Bone marrow (tissue), 2 donors: Measurements from ENCODE around the gene CDC73.
A peak's percentile ranks its signal among the peaks of the same experiment; 100 is the strongest.
"Not testable (repeated sequence)": the region's sequence is repeated elsewhere in the genome, so short reads cannot be mapped to it uniquely, and the experiment has no call there.

Source experiments
- DNase-seq, 2 donors: peaks; one replicate each; lab custom pipeline; 2025; lab: John Stamatoyannopoulos, UW

Gene CDC73

GRCh38 chr1:193113992-193114332 lies 7.9 kb upstream of the CDC73 start:
- no peak for DNase-seq

GRCh38 chr1:193114485-193115095 lies 7.2 kb upstream of the CDC73 start:
- no peak for DNase-seq

- no peak for DNase-seq
Observed at GRCh38 chr1:193115629-193116227, 6.1 kb upstream of the CDC73 start.

- DNase-seq = not testable (repeated sequence)
Observed at GRCh38 chr1:193117167-193117566, 4.7 kb upstream of the CDC73 start.

- no peak for DNase-seq
Observed at GRCh38 chr1:193118194-193118593, 3.6 kb upstream of the CDC73 start.

GRCh38 chr1:193118803-193119730 lies 2.8 kb upstream of the CDC73 start:
- no peak for DNase-seq

- DNase-seq = no peak
Observed at GRCh38 chr1:193120604-193121166, 1.1 kb upstream of the CDC73 start.

- no peak for DNase-seq
Observed at GRCh38 chr1:193123751-193124150, 1.9 kb downstream of the CDC73 start.

GRCh38 chr1:193125369-193125768 lies 3.5 kb downstream of the CDC73 start:
- no peak for DNase-seq

- DNase-seq = no peak
Observed at GRCh38 chr1:193131266-193131860, 9.5 kb downstream of the CDC73 start.

GRCh38 chr1:193140254-193140653 lies 18.4 kb downstream of the CDC73 start:
- no peak for DNase-seq

GRCh38 chr1:193141804-193142203 lies 20.0 kb downstream of the CDC73 start:
- DNase-seq = no peak

- DNase-seq = no peak
Observed at GRCh38 chr1:193142409-193142808, 20.6 kb downstream of the CDC73 start.

- peak in 1 of 2 donors; percentile 2 for DNase-seq
Observed at GRCh38 chr1:193143285-193143684, 21.5 kb downstream of the CDC73 start.

GRCh38 chr1:193144361-193144938 lies 22.6 kb downstream of the CDC73 start:
- DNase-seq = no peak

GRCh38 chr1:193144999-193145398 lies 23.2 kb downstream of the CDC73 start:
- no peak for DNase-seq

GRCh38 chr1:193156117-193156821 lies 34.4 kb downstream of the CDC73 start:
- no peak for DNase-seq

GRCh38 chr1:193156822-193157142 lies 35.0 kb downstream of the CDC73 start:
- no peak for DNase-seq

GRCh38 chr1:193157360-193157759 lies 35.5 kb downstream of the CDC73 start:
- DNase-seq = no peak

- DNase-seq = no peak
Observed at GRCh38 chr1:193176113-193176512, 54.3 kb downstream of the CDC73 start.

GRCh38 chr1:193176788-193177187 lies 55.0 kb downstream of the CDC73 start:
- no peak for DNase-seq
